ENCODE results near the gene DUSP1. TPM values are rescaled to one million over a fixed set of nuclear protein-coding genes. Genes with fewer than 3 reads are reported as not detected.

The DUSP1 gene
- total and polyA plus RNA-seq, 2 of the 4 experiments (the other 2 are of a cell fraction): 304 to 467 TPM

- Histone ChIP-seq H2AK5ac (ENCODE audit: low read depth, low read length) (no peak overlapping the region), H3K4ac (ENCODE audit: low read depth, low read length) (no peak overlapping the region), H2BK5ac (ENCODE audit: low read depth, low read length, poor library complexity, severe bottlenecking) (no peak overlapping the region), H2BK120ac (ENCODE audit: low read depth, low read length) (no peak overlapping the region), H2BK15ac (ENCODE audit: low read depth, low read length) (no peak overlapping the region), H3K4me2 (ENCODE audit: low read depth, low read length) (no peak overlapping the region), H3K9me1 (ENCODE audit: insufficient read depth, low read length) (no peaks in the 10 kb centered on the region), H3K56ac (ENCODE audit: extremely low read depth, insufficient read depth, low read length) (no peak overlapping the region), H3K9ac (ENCODE audit: low read depth, low read length) (no peak overlapping the region), H4K5ac (ENCODE audit: low read depth, low read length) (no peak overlapping the region), H3K36me3 (ENCODE audit: control insufficient read depth, insufficient read depth, low read length) (no peaks in the 10 kb centered on the region), H2AFZ (replicated peaks; ENCODE audit: low read length, poor library complexity) (no peak overlapping the region), H2AK9ac (replicated peaks; ENCODE audit: low read depth, low read length, poor library complexity) (no peak overlapping the region), H4K8ac (ENCODE audit: low read depth in 2 of 2, low read length in 2 of 2) (no peak overlapping the region), H3K4me3 (ENCODE audit: insufficient read depth, low read depth, low read length) (no peak overlapping the region), H3K18ac (ENCODE audit: low read depth, low read length) (no peak overlapping the region), H2BK20ac (ENCODE audit: low read depth, low read length) (no peak overlapping the region), H3K27ac (ENCODE audit: insufficient read depth, low read length) (no peak overlapping the region), H3K79me1 (ENCODE audit: low read depth in 1 of 2, low read length in 2 of 2) (no peaks in the 10 kb centered on the region), H3K23ac (ENCODE audit: low read depth, low read length) (no peak overlapping the region), H3K9me3 (ENCODE audit: control insufficient read depth, insufficient read depth, low read length) (peaks cover 6% of the 10 kb centered on the region), H3K27me3 (ENCODE audit: control insufficient read depth, insufficient read depth, low read length) (no peaks in the 10 kb centered on the region), H4K91ac (ENCODE audit: insufficient read depth, low read depth, low read length) (no peak overlapping the region), H3K4me1 (ENCODE audit: control insufficient read depth, insufficient read depth, low read length) (peaks cover 7% of the 10 kb centered on the region), H4K20me1 (ENCODE audit: insufficient read depth, low read length) (no peaks in the 10 kb centered on the region), H3K14ac (replicated peaks; ENCODE audit: low read depth, low read length) (no peak overlapping the region)
- 100% methylated on average over 1 of the region's 8 CpGs; no CpG with 5 or more reads in 1 of the 2 experiments for WGBS, 2 experiments (ENCODE audit: extremely low coverage in 2 of 2, insufficient read length in 1 of 2)
- no TSS peak for BruUV-seq (replicated peaks)
- intact Hi-C loops (cut with micrococcal nuclease) (no loop called here), dilution Hi-C loops (cut with HindIII; ENCODE audit: low sequenced_read_pairs, unreplicated experiment) (no loop called here), in situ Hi-C loops (cut with MboI; ENCODE audit: low sequenced_read_pairs) (no loop called here)
- DNase-seq: no peak
- ChIA-PET CTCF (no interaction called here), POLR2A (ENCODE audit: unreplicated experiment) (no interaction called here)
- no peak for TF ChIP-seq MAFK (IDR thresholded peaks at IDR 0.05; ENCODE audit: low read depth, low read length)
- TF ChIP-seq CHD1 (IDR thresholded peaks at IDR 0.05; ENCODE audit: low read depth, low read length): no peak
- no peak for TF ChIP-seq BHLHE40 (IDR thresholded peaks at IDR 0.05; ENCODE audit: low read depth, low read length)
- TF ChIP-seq RAD21 (IDR thresholded peaks at IDR 0.05; ENCODE audit: low read length): no peak
- TF ChIP-seq ELK1 (IDR thresholded peaks at IDR 0.05; ENCODE audit: borderline replicate concordance, low read depth, low read length): no peak
- no peak for TF ChIP-seq CEBPB (IDR thresholded peaks at IDR 0.05; ENCODE audit: low read depth, low read length)
- TF ChIP-seq FOS (IDR thresholded peaks at IDR 0.05; ENCODE audit: low read depth, low read length): no peak
- no peak for TF ChIP-seq MAZ (IDR thresholded peaks at IDR 0.05; ENCODE audit: borderline replicate concordance, low read depth, low read length)
- no peak for TF ChIP-seq MXI1 (IDR thresholded peaks at IDR 0.05; ENCODE audit: borderline replicate concordance, low read depth, low read length)
- no peak for TF ChIP-seq POLR2A (IDR thresholded peaks at IDR 0.05; ENCODE audit: low read depth, low read length)
- no peak for TF ChIP-seq SMC3 (IDR thresholded peaks at IDR 0.05; ENCODE audit: low read depth, low read length)
- no peak for TF ChIP-seq CTCF (conservative IDR thresholded peaks at IDR 0.05; ENCODE audit: low read depth, low read length)
- no peak for TF ChIP-seq USF2 (IDR thresholded peaks at IDR 0.05; ENCODE audit: low read depth, low read length)
- no peak for TF ChIP-seq NFE2L2 (IDR thresholded peaks at IDR 0.05; ENCODE audit: low read depth, low read length)
- no peak for TF ChIP-seq RFX5 (IDR thresholded peaks at IDR 0.05; ENCODE audit: low read depth, low read length)
- no peak for TF ChIP-seq RCOR1 (IDR thresholded peaks at IDR 0.05; ENCODE audit: insufficient replicate concordance, low read length)
- no peak for ATAC-seq (ENCODE audit: low read depth)
Measured at GRCh38 chr5:172745406-172745805, 25.6 kb downstream of the DUSP1 start.
